Mesendoderm (in vitro differentiated cells): ENCODE results near the gene PSMD2.

Experiments used
- DNase-seq: peaks from one replicate; pipeline ENCODE4 v3.0.0; 2013
- H2AK5ac ChIP-seq: 2 replicates; pipeline ENCODE4 v1.6.1; 2013; ENCODE audit warnings: low read length, inconsistent platforms
- H2BK120ac ChIP-seq: 2 replicates; pipeline ENCODE4 v1.6.1; 2013; ENCODE audit warnings: low read depth, mild to moderate bottlenecking, low read length, moderate library complexity, mixed read lengths
- H2BK15ac ChIP-seq: replicated peaks from 2 replicates; pipeline ENCODE4 v1.6.1; 2013; ENCODE audit warnings: low read depth, mild to moderate bottlenecking, moderate library complexity
- H2BK5ac ChIP-seq: 2 replicates; pipeline ENCODE4 v1.6.1; 2013; ENCODE audit warnings: low read length, inconsistent platforms
- H3K18ac ChIP-seq: 2 replicates; pipeline ENCODE4 v1.6.1; 2013; ENCODE audit warnings: mild to moderate bottlenecking, low read length, mixed read lengths
- H3K23ac ChIP-seq: one replicate; pipeline ENCODE4 v1.6.1; 2013; ENCODE audit warnings: low read length
- H3K27ac ChIP-seq: 2 replicates; pipeline ENCODE4 v1.5.1; 2013; ENCODE audit warnings: low read depth, mild to moderate bottlenecking, inconsistent platforms, low read length, moderate library complexity
- H3K27me3 ChIP-seq: 2 replicates; pipeline ENCODE4 v1.6.1; 2013; ENCODE audit warnings: low read length, control low read depth, mild to moderate bottlenecking, inconsistent platforms; ENCODE audit not compliant: insufficient read depth, poor library complexity
- H3K36me3 ChIP-seq: 2 replicates; pipeline ENCODE4 v1.6.1; 2013; ENCODE audit warnings: low read length, inconsistent platforms; ENCODE audit not compliant: control insufficient read depth, insufficient read depth
- H3K4ac ChIP-seq: one replicate; pipeline ENCODE4 v1.6.1; 2013; ENCODE audit warnings: low read depth, mild to moderate bottlenecking, low read length, moderate library complexity
- H3K4me1 ChIP-seq: 2 replicates; pipeline ENCODE4 v1.6.1; 2013; ENCODE audit warnings: low read depth, low read length, inconsistent platforms; ENCODE audit not compliant: control insufficient read depth
- H3K4me2 ChIP-seq: 2 replicates; pipeline ENCODE4 v1.6.1; 2013; ENCODE audit warnings: low read length
- H3K4me3 ChIP-seq: 2 replicates; pipeline ENCODE4 v1.5.1; 2013; ENCODE audit warnings: mild to moderate bottlenecking, low read length
- H3K56ac ChIP-seq: one replicate; pipeline ENCODE4 v1.6.1; 2013; ENCODE audit warnings: low read length
- H3K79me1 ChIP-seq: 2 replicates; pipeline ENCODE4 v1.6.1; 2013; ENCODE audit warnings: low read length, inconsistent platforms
- H3K79me2 ChIP-seq: 2 replicates; pipeline ENCODE4 v1.6.1; 2013; ENCODE audit warnings: mild to moderate bottlenecking, low read length; ENCODE audit not compliant: control insufficient read depth, insufficient read depth
- H3K9ac ChIP-seq: 2 replicates; pipeline ENCODE4 v1.6.1; 2013; ENCODE audit warnings: low read length, inconsistent platforms
- H4K5ac ChIP-seq: one replicate; pipeline ENCODE4 v1.6.1; 2013; ENCODE audit warnings: low read length
- H4K8ac ChIP-seq: one replicate; pipeline ENCODE4 v1.6.1; 2013; ENCODE audit warnings: low read depth, mild to moderate bottlenecking, control low read depth, low read length, moderate library complexity
- WGBS: extraction: QIAGEN DNeasy Blood & Tissue Kit; methylation state at CpG from one replicate; pipeline ENCODE4 v1.1.7; 2013; ENCODE audit warnings: low lambda C conversion rate, missing lambda C conversion rate; ENCODE audit not compliant: insufficient coverage; ENCODE audit errors: extremely low coverage; 5-methylcytosine and 5-hydroxymethylcytosine counted together

Gene PSMD2

GRCh38 chr3:184314700-184315542, 15.9 kb downstream of the PSMD2 start:
- no CpG with 5 or more reads among the region's 89 CpGs for WGBS
- peak overlapping the region; percentile 94 for H3K9ac ChIP-seq
- peak overlapping the region; percentile 98 for H3K56ac ChIP-seq
- H3K4me3 ChIP-seq, result peak overlapping the region; percentile 83
- H2BK120ac ChIP-seq, result peak overlapping the region; percentile 33
- H3K23ac ChIP-seq, result peak overlapping the region; percentile 97
- H4K5ac ChIP-seq, result no peak overlapping the region
- H3K4me2 ChIP-seq, result peak overlapping the region; percentile 97
- H2BK5ac ChIP-seq, result peak overlapping the region; percentile 80
- H3K27ac ChIP-seq, result peak overlapping the region; percentile 92
- H3K79me1 ChIP-seq, result peaks cover 8% of the 10 kb centered on the region
- peaks cover 53% of the 10 kb centered on the region for H3K79me2 ChIP-seq
- H3K36me3 ChIP-seq, result peaks cover 5% of the 10 kb centered on the region
- H2BK15ac ChIP-seq, result no peak overlapping the region
- H3K4me1 ChIP-seq, result peaks cover 4% of the 10 kb centered on the region
- peak overlapping the region; percentile 100 for H3K18ac ChIP-seq
- H2AK5ac ChIP-seq, result peak overlapping the region; percentile 68
- peak overlapping the region; percentile 100 for H3K4ac ChIP-seq
- peak; percentile 74 for DNase-seq
- no peaks in the 10 kb centered on the region for H3K27me3 ChIP-seq
- H4K8ac ChIP-seq, result peak overlapping the region; percentile 97

- Histone ChIP-seq H3K27ac (peak overlapping the region; percentile 92), H2BK5ac (peak overlapping the region; percentile 80), H3K4me1 (peaks cover 4% of the 10 kb centered on the region), H3K79me1 (peaks cover 8% of the 10 kb centered on the region), H3K27me3 (no peaks in the 10 kb centered on the region), H2AK5ac (peak overlapping the region; percentile 68), H4K5ac (no peak overlapping the region), H3K18ac (peak overlapping the region; percentile 100), H3K4ac (peak overlapping the region; percentile 100), H2BK120ac (peak overlapping the region; percentile 33), H3K9ac (peak overlapping the region; percentile 94), H4K8ac (no peak overlapping the region), H3K23ac (peak overlapping the region; percentile 97), H3K36me3 (peaks cover 5% of the 10 kb centered on the region), H2BK15ac (no peak overlapping the region), H3K56ac (peak overlapping the region; percentile 98), H3K4me2 (peak overlapping the region; percentile 97), H3K79me2 (peaks cover 57% of the 10 kb centered on the region), H3K4me3 (peak overlapping the region; percentile 83)
- WGBS, result no CpG with 5 or more reads among the region's 6 CpGs
- DNase-seq, result no peak
Measured at GRCh38 chr3:184315543-184315867, 16.5 kb downstream of the PSMD2 start.

GRCh38 chr3:184315871-184316661, 17.0 kb downstream of the PSMD2 start:
- Histone ChIP-seq H3K27ac (no peak overlapping the region), H2BK120ac (no peak overlapping the region), H4K8ac (no peak overlapping the region), H3K4me1 (peaks cover 4% of the 10 kb centered on the region), H3K27me3 (no peaks in the 10 kb centered on the region), H3K4me2 (peak overlapping the region; percentile 45), H3K23ac (no peak overlapping the region), H3K9ac (peak overlapping the region; percentile 94), H3K79me1 (peaks cover 12% of the 10 kb centered on the region), H3K36me3 (peaks cover 6% of the 10 kb centered on the region), H3K4me3 (peak overlapping the region; percentile 83), H2BK15ac (no peak overlapping the region), H3K4ac (no peak overlapping the region), H4K5ac (no peak overlapping the region), H3K79me2 (peaks cover 62% of the 10 kb centered on the region), H3K56ac (peak overlapping the region; percentile 98), H2BK5ac (no peak overlapping the region), H3K18ac (peak overlapping the region; percentile 100), H2AK5ac (no peak overlapping the region)
- no peak for DNase-seq
- WGBS, result no CpG with 5 or more reads among the region's 16 CpGs

- Histone ChIP-seq H4K5ac (no peak overlapping the region), H3K27me3 (no peaks in the 10 kb centered on the region), H3K79me2 (peaks cover 63% of the 10 kb centered on the region), H4K8ac (no peak overlapping the region), H3K23ac (no peak overlapping the region), H3K18ac (no peak overlapping the region), H3K4me2 (peak overlapping the region; percentile 45), H2BK15ac (no peak overlapping the region), H3K79me1 (peaks cover 14% of the 10 kb centered on the region), H3K36me3 (peaks cover 9% of the 10 kb centered on the region), H3K9ac (peak overlapping the region; percentile 94), H3K4me1 (peaks cover 4% of the 10 kb centered on the region), H3K4ac (no peak overlapping the region), H3K27ac (no peak overlapping the region), H3K56ac (peak overlapping the region; percentile 8), H2AK5ac (no peak overlapping the region), H2BK5ac (no peak overlapping the region), H3K4me3 (no peak overlapping the region), H2BK120ac (no peak overlapping the region)
- no CpG with 5 or more reads among the region's 7 CpGs for WGBS
- no peak for DNase-seq
Measured at GRCh38 chr3:184316792-184317191, 17.8 kb downstream of the PSMD2 start.

GRCh38 chr3:184317201-184317600, 18.2 kb downstream of the PSMD2 start:
- Histone ChIP-seq H3K79me2 (peaks cover 65% of the 10 kb centered on the region), H2BK120ac (no peak overlapping the region), H3K79me1 (peaks cover 16% of the 10 kb centered on the region), H3K27me3 (no peaks in the 10 kb centered on the region), H3K4me3 (no peak overlapping the region), H3K4me1 (peaks cover 4% of the 10 kb centered on the region), H3K23ac (no peak overlapping the region), H4K5ac (no peak overlapping the region), H3K4me2 (peak overlapping the region; percentile 8), H3K9ac (no peak overlapping the region), H3K4ac (no peak overlapping the region), H2BK15ac (no peak overlapping the region), H4K8ac (no peak overlapping the region), H3K36me3 (peaks cover 11% of the 10 kb centered on the region), H3K27ac (no peak overlapping the region), H2BK5ac (no peak overlapping the region), H2AK5ac (no peak overlapping the region), H3K56ac (no peak overlapping the region), H3K18ac (no peak overlapping the region)
- no peak for DNase-seq
- WGBS, result no CpG with 5 or more reads among the region's 5 CpGs
